ENCODE data around the gene NAPB.

- TF ChIP-seq EP300 (IDR thresholded peaks at IDR 0.05) (no peak), CTCF (IDR thresholded peaks at IDR 0.05) (no peak), POLR2AphosphoS5 (IDR thresholded peaks at IDR 0.05) (no peak)
Measured at GRCh38 chr20:23437126-23437899, 16.0 kb upstream of the NAPB start.

All from sigmoid colon (tissue), 4 donors.